ENCODE results near the gene TFR2.

DNA sequence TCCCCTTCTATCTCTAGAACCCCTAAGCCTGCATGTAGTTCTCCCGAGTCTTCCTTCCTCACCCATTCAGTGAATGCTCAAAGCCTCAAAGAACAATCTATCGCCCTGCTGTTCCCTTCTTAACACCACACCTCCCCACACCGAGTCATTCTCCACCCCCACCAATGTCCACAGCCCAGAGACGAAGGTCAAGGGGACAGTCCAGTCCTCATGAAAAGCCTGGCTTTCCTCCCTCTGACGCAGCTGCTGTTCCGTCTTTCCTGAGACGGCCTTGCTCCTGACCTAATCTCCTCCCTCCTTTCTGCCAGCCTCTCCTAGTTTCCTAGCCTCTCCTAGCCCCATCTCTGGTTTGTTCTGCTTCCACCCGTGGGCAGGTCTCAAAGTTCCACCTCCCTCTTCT lies 19.8 kb downstream of the TFR2 start:
- TF ChIP-seq CTCF (conservative IDR thresholded peaks at IDR 0.05; ENCODE audit: low read length) (no peak), EZH2phosphoT487 (IDR thresholded peaks at IDR 0.05; ENCODE audit: borderline replicate concordance, low read depth, low read length) (no peak)

Measured in OCI-LY7 (cell line).